ENCODE results near the gene ELMO1.

The ELMO1 gene

GRCh38 chr7:36916116-36916515 lies 532.5 kb downstream of the ELMO1 start:
- DNase-seq (ENCODE audit: low read depth in 2 of 2) = no peak

DNA sequence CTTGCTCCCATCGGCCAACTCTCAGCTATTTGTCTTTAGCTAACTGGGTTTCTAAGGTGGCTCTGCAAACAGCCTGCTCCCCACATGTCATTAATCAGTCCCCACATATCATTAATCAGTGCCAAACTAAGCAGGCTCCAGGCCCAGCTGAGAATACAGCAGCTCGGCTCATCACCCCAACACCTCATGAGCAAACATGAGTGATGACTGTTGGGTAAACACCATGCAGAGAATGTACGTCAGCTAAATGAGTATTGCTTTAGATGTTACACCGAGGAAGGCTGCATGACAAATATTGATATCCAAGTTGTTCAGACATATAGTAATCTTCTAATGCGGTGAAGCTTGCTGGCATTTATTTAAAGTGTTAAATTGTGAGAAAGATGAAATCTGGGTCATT lies 536.9 kb downstream of the ELMO1 start:
- DNase-seq (ENCODE audit: low read depth in 2 of 2) = no peak

GRCh38 chr7:36910859-36911258 lies 537.8 kb downstream of the ELMO1 start:
- DNase-seq (ENCODE audit: low read depth in 2 of 2) = no peak

DNA sequence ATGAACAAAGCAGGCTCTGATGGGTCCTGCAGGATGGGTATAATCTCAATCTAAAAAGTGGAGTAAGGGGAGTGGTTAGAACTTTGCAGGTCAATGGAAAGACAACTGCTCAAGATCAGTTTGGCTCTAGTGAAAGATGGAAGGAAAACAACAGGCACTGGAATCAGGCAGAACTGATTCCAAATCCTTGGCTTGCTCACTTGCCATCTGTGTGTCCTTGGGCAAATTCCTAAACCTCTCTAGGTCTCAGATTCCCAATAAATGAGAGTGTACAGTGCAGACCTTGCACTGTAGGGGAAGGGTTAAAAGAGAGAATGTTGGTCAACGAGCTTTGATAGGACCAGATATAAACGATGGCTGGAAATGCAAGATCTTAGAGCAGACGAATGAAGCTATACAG lies 538.3 kb downstream of the ELMO1 start:
- no peak for DNase-seq (ENCODE audit: low read depth in 2 of 2)

DNA sequence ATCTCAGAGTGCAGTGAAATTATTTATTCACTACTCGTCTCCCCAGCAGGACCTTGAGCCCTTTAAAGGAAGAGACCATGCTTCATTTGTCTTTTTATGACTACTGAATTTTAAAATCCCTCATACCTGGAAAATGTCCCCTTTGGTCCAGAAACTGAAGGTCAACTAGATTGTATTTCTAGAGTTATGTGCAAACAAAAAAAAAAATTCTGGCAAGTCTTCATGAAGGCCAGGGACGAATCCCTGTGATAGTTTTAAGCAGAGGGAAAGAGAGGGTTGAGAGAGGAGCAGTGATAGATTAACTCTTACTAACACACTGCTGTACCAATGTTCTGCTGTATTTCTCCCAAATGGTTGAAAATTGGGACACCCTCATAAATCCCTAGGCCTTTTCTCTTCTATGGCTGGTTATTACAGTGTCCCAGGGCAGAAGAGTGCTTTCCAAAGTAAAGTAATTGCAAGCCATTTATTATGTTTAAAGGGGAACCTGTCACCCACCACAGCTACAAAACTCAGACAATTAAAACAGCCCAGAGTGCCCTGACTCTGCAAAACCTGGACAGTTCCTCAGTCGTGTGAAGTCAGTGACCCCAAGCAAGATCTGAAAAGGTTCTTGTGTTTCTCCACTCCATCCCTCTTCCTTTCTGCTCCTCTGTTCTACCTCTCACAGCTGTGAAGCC lies 541.6 kb downstream of the ELMO1 start:
- DNase-seq (ENCODE audit: low read depth in 2 of 2) = no peak

DNA sequence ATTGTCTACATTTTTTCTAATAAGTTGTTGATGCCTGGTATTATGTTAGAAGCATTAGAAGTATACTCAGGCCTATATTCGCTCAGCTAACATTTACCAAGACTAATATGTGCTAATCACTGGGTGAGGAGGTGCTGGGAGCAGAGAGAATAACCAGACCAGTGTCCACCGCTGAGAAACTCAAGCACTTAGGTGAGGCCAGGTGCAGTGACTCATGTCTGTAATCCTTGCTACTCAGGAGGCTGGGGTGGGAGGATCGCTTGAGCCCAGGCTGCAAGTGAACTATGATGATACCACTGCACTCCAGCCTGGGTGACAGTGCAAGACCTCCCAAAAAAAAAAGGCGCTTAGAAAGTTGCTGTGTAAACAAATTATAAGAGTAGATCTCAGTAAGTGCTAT lies 542.2 kb downstream of the ELMO1 start:
- DNase-seq (ENCODE audit: low read depth in 2 of 2) = no peak

DNA sequence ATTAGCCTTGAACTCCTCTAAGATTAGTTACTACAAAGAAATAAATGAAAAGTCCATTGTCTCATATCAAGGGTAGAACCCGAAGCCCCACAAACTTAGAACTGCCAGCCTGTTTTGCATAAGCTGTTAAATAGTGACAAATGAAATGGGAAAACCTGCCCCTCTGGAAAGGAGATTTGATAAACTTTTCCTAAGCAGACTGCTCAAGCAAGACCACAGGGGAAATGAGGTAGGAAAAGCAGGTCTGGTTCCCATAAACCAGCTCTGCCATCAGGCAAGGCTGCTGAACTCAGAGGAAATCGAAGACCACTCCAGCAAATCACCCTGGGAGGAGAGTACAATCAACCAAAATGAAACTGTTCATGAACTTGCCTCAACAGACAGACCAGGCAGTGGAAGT lies 542.8 kb downstream of the ELMO1 start:
- DNase-seq (ENCODE audit: low read depth in 2 of 2) = no peak

GRCh38 chr7:36904802-36905201 lies 543.9 kb downstream of the ELMO1 start:
- DNase-seq (ENCODE audit: low read depth in 2 of 2) = no peak

- DNase-seq (ENCODE audit: low read depth in 2 of 2) = no peak
These were observed 544.6 kb downstream of the ELMO1 start for GRCh38 chr7:36904101-36904500.

GRCh38 chr7:36900988-36901710 lies 547.5 kb downstream of the ELMO1 start:
- DNase-seq (ENCODE audit: low read depth in 2 of 2) = no peak

DNA sequence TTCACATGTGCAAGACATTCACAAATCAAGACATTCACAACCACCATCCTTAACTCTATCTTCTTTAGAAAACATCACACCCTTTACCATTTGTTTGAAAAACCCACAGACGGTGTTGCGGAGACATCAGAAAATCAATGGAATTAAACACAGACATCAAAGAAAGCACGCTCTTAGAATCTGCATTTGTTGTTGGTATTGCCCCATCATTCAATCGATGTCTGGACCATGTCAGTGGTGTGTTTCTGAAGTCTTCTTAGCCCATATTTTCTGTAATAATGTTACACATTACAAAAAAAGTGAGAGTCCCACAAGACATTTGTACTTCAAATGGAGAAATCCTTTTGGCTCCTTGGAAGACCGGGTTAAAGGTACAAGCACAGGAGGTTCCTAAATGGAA lies 550.5 kb downstream of the ELMO1 start:
- DNase-seq (ENCODE audit: low read depth in 2 of 2) = no peak

- no peak for DNase-seq (ENCODE audit: low read depth in 2 of 2)
These were observed 551.6 kb downstream of the ELMO1 start for GRCh38 chr7:36896956-36897590.

DNA sequence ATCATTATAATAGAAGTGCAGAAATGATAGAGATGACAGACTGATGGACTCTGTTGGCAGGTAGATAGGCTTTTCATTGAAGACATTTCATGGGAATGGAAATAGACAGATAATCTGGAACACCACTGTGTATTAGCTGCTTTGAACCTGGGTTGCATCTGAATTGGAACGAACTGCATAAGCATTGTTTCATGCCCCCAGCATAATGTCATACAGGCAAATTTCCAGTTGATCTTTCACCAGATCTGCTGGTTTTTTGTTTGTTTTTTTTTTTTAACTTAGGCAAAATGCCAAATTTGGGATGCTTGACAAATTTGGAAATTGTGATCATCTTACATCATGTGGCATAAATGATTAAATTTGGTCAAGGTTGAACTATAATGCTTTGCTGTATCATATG lies 552.2 kb downstream of the ELMO1 start:
- no peak for DNase-seq (ENCODE audit: low read depth in 2 of 2)

DNA sequence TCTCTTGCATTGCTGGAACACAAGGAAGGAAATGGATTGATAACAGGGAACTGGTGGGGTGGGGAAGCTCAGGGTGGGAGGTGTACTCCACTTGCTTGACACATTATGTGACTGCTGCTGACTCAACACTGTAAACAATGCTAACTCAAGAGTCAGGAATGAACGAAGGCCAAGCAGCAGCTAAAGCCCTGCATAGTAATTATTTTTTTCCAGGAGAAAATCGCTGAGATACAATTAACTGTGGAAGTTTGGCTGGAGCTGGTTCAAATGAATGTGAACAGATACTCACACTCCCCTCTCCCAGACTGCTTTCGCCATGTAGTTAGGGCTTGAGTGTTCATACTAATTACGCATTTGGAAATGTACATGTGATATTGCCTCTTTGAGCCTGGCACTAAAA lies 553.5 kb downstream of the ELMO1 start:
- no peak for DNase-seq (ENCODE audit: low read depth in 2 of 2)

GRCh38 chr7:36894190-36894589 lies 554.5 kb downstream of the ELMO1 start:
- no peak for DNase-seq (ENCODE audit: low read depth in 2 of 2)

GRCh38 chr7:36889182-36889581 lies 559.5 kb downstream of the ELMO1 start:
- DNase-seq (ENCODE audit: low read depth in 2 of 2) = no peak

- DNase-seq (ENCODE audit: low read depth in 2 of 2) = no peak
These were observed 560.7 kb downstream of the ELMO1 start for GRCh38 chr7:36887969-36888368.

GRCh38 chr7:36887233-36887632 lies 561.4 kb downstream of the ELMO1 start:
- no peak for DNase-seq (ENCODE audit: low read depth in 2 of 2)

DNA sequence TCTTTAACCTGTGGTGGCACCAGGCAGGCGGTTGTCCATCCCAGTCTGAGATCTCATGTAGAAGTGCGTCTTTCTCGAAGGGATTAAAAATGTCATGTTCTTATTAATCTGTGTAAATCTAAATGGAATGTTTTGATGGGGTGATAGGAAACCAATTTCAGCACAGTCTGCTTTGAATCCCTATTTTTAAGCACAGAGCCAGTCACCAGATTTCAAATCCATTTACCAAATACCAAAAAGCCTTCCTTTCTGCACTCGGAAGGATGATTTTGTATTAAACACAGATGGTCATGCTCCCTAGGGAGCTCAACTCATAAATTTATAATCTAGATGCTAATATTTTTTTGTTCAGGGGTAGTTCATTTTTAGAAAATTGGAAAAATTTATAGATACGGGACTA lies 563.8 kb downstream of the ELMO1 start:
- no peak for DNase-seq (ENCODE audit: low read depth in 2 of 2)

DNA sequence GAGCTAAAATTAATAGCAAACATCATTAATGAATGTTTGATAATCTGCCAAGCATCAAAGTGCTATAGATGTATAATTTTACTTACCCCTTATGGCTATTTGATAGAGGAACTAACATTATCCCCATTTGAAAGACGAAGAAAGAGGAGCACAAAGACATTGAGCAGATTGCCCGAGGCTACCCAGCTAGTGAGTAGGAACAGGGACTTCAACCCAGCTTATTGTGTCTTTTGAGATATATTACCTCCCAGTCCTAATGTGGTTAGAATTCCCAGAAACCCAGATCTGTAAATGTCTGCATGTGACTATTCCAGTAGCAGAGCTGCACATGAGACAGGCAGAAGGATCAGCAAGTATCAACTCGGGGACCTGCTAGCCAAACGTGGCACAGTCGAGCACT lies 564.3 kb downstream of the ELMO1 start:
- no peak for DNase-seq (ENCODE audit: low read depth in 2 of 2)

GRCh38 chr7:36881233-36881874 lies 567.3 kb downstream of the ELMO1 start:
- DNase-seq (ENCODE audit: low read depth in 2 of 2) = no peak

DNA sequence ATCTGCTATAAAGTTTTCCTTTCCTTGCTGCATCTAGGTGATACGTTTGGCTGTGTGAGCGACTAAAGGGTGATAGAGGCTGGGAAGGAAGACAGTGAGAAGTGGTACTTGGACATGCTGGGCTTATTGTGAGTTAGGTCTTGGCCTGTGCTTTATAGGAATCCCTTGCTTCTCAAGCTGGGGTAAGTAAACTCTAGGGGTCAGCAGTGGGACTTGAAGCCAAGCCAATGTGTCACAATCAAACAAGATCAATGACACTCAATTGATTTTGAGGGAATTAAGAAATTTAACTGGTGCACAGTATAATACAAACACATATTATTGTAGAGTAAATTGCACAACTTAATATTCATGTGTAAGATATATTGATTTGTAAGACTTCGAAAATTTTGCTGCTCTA lies 568.6 kb downstream of the ELMO1 start:
- DNase-seq (ENCODE audit: low read depth in 2 of 2) = no peak

DNA sequence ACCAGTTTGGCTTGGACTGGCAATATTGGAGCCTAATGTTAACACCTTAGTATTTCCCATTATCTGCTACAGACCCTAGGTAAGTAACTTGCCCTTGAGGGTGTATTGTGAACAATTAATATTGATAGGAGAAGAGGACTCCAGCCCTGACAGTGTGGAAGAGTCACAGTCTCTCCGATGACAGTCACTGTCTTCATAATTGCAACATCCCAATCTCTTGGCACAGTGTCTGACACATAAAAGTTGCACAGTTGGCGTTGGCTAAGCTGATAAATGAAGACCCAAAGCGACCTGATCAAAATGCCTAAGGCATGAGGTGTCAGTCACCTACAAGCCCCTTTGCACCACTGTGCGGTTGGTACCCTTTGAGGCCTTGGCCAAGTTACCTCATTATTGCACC lies 569.6 kb downstream of the ELMO1 start:
- no peak for DNase-seq (ENCODE audit: low read depth in 2 of 2)
